ENCODE data around the gene LENG9.
"Not testable (repeated sequence)": the region's sequence is repeated elsewhere in the genome, so short reads cannot be mapped to it uniquely, and the experiment has no call there.

The LENG9 gene

DNA sequence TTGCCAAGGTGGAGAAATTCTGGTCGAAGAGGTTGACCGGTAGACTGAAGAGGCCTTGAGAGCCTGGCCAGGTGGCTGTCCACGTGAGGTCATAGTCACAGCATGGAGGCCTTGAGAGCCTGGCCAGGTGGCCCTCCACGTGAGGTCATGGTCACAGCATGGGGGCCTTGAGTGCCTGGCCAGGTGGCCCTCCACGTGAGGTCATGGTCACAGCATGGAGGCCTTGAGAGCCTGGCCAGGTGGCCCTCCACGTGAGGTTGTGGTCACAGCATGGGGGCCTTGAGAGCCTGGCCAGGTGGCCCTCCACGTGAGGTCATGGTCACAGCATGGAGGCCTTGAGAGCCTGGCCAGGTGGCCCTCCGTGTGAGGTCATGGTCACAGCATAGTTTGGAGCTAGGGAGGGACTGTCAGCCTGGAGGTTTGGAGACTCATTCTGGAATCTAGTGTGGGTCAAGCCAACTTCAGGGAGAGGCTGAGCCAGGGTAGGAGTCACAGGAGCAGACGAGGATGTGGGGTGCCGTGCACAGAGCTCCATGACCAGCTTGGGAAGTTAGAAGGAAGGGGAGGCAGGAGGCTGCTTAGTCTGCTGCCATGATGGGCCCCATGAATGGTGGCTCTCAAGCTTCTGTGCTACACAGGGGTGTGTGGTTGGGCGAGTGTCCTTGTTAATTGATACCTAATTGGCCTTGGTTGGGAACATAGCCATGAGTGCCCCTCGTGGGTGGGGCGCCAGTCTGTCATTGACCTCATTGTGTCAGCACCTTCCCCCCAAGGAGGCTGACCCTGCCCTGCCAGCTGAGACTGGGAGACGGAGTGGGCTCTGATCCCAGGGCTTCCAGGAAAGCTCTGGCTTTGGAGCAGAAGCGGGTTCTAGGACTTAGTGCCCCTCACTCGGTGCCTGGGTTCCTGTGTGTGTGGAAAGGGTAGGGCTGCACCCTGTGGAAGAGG lies 4.0 kb downstream of the LENG9 start:
- DNase-seq (ENCODE audit: low read depth): no peak

DNA sequence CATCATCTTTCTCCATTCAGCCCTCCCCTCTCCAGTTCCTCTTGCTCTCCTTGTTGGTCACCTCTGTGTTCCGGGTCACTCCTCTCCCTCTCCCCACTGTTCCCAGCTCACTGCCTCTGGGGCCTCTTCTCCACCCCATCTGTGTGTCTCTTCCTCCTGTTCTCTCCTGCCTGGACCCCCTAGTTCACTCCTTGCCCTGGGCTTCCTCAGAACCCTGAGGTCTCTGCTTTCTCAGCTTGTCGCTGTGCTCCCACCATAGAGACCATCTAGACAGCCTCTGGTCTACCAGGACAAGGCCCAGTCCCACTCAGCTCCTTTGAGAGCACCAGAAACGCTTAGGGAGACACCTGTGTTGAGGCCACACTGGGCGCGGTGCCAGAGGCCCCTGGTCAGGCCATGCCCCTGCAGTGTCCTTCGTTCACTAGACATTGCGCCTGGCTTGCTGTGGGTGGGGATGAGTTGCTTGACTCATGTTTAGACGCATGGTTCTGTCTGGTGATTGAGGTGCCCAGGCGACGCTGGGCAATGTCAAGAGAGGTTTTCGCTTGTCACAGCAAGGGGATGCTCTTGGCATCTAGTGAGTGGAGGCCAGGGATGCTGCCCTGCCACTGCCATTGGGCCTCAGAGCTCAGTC lies 4.8 kb downstream of the LENG9 start:
- no peak for DNase-seq (ENCODE audit: low read depth)

DNA sequence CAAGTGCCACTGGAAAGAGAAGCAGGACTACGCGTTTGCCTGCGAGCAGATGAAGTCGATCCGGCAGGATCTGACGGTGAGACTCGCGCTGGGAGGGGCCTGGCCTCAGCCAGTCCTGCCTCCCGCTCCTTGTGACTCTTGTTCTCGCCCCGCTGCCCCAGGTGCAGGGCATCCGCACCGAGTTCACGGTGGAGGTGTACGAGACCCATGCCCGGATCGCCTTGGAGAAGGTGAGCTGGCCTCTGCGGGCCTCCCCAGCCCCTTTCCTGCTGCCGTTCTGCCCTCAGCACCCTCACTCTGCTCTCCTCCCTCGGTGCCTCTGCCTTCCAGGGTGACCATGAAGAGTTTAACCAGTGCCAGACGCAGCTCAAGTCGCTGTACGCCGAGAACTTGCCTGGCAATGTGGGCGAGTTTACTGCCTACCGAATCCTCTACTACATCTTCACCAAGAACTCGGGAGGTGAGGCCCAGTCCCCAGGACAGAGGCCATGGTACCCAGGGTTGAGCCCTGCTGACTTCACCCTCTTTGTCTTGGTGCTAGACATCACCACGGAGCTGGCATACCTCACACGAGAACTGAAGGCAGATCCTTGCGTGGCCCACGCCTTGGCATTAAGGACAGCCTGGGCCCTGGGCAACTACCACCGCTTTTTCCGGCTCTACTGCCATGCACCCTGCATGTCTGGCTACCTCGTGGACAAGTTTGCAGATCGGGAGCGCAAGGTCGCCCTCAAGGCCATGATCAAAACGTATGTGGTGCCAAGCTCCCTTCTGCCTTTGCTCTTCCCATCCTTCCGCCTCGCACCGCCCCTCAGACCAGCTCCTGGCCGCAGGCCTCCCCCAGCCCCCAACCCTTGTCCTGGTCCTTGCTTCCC lies 5.6 kb downstream of the LENG9 start:
- DNase-seq (ENCODE audit: low read depth): no peak

DNA sequence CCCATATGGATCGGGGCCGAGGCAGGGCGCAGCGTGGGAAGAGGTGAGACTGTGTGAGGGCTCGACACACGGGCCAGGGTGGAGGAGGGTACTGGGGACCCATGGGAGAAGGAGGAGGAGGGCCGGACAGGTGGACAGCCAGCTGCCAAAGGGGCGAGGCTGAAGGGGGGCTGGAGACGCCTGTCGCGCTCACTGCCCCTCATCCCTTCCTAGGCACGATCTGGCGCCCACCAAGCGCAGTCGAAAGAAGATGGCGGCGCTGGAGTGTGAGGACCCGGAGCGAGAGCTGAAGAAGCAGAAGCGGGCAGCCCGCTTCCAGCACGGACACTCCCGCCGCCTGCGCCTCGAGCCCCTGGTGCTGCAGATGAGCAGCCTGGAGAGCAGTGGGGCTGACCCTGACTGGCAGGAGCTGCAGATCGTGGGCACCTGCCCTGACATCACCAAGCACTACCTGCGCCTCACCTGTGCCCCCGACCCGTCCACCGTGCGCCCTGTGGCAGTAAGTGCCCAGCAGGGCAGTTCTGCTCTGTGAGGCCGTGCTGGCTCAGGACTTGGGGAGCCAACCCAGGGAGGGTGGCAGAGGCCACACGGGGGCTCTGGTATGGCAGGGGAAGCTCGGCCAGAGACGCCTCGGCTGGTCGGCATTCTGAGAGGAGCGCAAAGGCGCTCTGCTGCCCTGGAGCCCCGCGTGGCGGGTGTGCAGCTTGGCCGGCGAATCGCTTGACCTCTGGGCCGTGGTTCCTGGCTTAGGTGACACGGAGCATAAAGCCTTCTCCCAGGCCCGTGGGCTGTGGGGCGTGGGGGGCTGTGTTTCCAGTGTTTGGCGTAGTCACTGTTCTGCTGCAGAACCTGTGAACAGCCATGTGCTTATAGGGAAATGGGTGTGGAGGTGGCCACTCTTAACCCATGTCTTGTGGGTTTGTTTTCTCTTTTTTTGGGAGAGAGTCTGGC lies 6.9 kb downstream of the LENG9 start:
- no peak for DNase-seq (ENCODE audit: low read depth)

DNA sequence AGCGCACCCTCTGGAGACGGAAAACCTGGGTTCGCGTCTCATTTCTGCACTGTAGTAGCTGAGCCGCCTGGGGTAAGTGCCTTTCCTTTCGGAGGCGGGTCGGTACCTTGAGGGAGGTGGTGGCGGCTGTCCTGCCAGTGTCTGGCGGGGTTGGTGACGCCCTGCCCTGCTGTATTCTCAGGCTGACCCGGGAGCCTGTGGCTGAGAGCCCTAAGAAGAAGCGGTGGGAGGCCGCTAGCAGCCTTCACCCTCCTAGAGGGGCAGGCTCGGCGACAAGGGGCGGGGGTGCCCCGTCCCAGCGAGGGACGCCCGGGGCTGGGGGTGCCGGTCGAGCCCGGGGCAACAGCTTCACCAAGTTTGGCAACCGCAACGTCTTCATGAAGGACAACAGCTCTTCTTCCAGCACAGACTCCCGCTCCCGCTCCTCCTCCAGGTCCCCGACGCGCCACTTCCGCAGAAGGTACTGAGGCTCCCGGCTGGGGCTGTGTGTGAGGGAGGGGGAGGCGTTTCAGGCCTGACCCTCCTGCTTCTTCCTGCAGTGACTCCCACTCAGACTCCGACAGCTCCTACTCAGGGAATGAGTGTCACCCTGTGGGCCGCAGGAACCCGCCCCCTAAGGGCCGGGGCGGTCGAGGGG lies 7.7 kb downstream of the LENG9 start:
- no peak for DNase-seq (ENCODE audit: low read depth)

DNA sequence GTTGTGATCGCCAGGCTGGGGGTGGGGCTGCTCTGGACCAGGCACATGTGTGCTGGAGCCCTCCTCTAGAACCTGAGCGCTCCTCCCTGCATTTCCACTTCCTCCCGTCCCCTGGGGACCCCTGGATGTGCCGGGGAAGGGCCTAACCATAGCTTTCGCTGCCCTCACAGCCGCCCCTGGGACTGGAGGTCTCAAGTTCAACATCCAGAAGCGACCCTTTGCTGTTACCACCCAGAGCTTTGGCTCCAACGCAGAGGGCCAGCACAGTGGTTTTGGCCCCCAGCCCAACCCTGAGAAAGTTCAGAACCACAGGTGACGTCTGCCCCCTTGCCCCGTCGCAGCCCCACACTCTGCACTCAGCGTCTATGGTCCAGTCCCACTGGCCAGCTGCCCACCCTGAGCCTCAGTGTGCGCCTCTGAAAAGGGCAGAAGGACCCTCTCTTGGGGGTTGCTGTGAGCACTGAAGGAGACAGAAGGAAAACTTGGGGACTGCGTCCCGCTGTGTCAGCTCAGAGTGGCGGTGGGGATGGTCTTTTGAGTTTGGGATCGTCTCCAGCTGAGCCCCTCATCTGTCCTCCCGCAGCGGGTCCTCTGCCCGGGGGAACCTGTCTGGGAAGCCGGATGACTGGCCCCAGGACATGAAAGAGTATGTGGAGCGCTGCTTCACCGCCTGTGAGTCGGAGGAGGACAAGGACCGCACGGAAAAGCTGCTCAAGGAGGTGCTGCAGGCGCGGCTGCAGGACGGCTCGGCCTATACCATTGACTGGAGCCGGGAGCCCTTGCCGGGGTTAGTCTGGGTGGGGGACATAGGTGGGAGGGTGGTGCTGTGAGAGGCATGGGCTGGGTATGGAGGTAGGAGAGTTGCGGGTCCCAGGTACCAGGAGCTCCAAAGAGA lies 8.6 kb downstream of the LENG9 start:
- no peak for DNase-seq (ENCODE audit: low read depth)

DNA sequence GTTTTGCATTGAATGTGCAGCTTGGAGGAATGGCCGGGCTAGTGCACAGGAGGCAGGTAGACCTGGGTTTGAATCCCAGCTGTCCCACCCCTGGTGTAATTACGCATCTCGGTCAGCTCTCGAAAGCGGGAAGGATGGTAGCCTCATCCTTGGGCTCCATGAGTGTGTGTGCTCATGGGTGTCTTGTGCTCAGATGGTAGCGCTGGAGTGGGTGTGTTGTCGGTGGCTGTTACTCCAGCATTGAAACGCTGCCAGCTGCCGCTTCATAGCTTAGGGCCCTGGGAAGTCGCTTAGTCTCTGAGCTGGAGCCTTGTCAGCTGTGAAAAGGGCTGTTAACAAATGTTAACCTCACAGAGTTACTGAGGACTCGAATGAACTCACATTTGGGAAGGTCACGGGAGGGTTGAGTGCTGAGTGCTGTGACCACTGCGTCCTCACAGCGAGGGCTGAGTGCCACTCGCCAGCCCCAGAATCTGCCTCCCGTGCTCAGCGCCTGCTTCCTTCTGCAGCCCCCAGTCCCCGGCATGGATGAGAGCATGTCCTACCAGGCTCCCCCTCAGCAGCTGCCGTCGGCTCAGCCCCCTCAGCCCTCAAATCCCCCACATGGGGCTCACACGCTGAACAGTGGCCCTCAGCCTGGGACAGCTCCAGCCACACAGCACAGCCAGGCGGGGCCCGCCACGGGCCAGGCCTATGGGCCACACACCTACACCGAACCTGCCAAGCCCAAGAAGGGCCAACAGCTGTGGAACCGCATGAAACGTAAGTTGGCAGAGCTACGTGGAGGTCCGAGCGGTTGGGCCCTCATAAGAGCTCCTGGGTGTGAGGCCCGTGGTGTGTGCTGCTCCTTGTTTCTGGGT lies 9.4 kb downstream of the LENG9 start:
- DNase-seq (ENCODE audit: low read depth): no peak

DNA sequence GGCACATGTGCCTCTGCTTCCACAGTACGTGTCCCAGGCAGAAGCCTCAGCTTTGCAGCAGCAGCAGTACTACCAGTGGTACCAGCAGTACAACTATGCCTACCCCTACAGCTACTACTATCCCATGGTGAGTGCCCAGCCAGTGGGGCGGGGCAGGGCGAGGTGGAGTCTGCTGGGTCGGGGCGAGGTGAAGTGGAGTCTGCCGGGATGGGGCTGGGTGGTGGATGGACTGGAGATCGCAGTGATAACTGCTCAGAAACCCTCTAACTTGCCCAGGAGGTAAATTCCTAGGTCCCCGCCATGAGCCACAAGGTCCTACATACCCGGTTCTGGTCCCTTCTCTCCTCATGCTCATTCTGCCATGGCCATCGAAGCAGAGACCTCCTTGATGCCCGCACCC lies 11.0 kb downstream of the LENG9 start:
- no peak for DNase-seq (ENCODE audit: low read depth)

DNA sequence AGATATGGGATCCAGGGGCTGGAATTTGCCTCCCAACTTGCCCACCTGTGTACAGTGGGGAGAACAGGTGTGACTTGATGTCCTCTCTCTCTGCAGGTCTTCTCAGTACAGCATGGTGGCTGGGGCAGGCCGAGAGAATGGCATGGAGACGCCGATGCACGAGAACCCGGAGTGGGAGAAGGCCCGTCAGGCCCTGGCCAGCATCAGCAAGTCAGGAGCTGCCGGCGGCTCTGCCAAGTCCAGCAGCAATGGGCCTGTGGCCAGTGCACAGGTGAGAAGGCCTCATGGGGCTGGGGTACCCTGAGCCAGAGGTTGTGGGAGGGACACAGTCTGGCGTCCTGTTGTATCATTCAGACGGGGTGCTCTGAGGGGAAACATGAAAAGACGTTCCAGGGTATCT lies 11.6 kb downstream of the LENG9 start:
- no peak for DNase-seq (ENCODE audit: low read depth)

DNA sequence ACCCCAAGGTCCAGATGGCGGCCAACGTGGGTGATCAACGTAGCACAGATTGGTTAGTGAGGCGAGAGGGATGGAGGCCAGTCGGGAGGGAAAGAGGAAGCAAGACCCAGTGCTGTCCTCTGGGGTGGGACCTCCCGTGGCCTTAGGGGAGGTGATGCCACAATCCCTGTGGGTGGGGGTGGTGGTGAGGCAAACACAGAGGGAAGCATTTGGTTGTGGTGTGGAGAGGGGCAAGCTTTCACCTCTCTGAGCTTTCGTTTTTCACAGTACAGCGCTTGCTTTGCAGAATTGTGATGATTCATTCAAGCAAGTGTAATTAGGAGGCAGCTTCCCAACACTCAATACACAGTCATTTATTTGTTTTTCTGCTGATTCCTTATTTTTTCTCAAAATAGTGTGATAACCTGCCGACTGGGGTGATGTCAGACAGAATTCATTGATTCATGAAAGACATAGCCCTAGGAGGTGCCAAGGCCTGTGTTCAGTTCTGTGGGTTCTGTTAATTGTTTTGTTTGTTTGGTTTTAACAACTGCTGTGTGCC lies 12.2 kb downstream of the LENG9 start:
- DNase-seq (ENCODE audit: low read depth): no peak

DNA sequence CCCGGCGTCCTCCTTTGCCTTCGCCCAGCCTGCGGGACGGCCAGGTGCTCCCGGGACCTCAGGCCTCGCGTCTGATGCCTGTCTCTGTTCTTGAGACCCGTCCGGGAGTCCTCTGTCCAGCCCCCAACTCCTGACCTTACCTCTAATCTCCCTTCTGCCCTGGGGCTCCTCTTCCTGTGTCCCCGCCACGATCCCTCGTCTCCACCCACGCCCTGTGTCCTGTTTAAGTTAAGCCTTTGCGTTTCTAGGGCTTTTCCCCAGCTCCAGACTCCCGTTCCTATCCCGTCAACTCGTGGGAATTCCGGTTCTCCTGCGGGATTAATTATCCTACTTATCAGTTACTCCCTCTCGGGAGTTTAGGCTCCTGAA lies 13.9 kb downstream of the LENG9 start:
- no peak for DNase-seq (ENCODE audit: low read depth)

DNA sequence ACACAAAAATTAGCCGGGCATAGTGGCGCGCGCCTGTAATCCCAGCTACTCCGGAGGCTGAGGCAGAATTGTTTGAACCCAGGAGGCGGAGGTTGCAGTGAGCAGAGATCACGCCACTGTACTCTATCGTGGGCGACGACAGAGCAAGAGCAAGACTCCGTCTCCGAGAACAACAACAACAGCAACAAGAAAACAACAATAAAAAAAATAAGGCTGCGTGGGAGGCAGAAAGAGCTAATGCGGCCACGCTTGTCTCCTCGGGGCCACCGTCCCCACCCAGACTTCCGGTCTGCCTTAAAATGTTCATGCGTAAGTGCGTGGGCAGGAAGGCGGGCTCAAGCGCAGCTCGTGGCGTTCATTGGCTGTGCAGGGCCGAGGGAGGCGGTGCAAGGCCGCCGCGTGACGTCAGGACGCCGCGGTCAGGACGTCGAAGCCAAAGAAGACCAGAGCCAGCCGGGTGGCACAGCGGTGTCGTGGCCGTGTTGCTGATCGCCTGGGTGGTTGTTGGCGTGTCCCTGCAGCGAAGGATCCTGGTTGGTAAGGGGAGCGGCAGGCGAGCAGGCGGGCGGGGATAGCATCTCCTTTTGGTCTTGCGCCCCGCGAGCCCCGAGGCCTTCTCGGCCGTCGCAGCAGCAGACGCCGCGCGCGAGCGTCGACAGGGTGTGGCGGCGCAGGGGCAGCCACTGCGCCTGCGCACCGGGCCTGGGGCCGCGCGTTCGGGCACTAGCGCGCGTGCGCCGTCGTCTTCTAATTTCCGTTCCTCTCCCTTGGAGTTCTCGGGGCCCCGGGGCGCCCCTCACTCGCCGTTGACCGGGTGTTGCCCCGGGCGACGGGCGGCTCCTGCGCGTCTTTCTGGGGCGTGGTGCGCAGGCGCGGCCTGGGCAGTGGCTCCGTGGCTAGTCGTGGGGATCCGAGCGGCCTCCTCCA lies 14.5 kb downstream of the LENG9 start, which contains the start of gene LENG8:
LENG8 (plus strand) TSS at position 426 of the 927 bp plus-strand sequence. CDS start 2,146 bp downstream, outside the sequence.
- peak; percentile 96 for DNase-seq (ENCODE audit: low read depth)

DNA sequence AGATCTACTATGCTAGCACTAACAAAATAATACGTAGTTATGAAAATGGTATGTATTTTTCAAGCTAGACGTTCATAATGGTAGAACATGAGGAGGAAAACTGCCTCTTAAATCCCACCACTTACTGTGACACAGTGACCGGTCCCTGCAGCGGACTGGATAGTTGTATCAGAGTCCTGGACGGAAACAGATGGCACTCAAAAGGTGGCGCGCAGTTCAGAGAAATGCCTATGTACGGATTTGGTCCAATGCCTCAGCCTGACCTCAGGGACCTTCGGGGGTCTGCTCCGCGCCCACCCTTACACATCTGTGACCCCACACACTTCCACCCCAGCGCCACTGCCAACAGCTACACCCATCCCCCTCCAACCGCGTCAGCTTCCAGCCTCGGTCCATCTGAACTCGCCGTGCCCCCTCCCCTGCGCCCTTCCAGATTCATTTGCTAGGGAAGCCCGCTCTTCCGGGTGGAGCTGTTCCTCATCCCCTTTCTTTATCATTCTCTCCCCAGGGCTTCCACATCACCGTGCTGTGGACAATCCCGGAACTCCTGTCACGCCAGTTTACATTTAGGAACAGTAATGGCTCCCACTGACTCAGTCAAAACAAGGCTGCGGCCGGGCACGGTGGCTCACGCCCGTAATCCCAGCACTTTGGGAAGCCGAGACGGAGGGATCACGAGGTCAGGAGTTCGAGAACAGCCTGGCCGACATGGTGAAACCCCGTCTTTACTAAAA lies 15.4 kb downstream of the LENG9 start:
- no peak for DNase-seq (ENCODE audit: low read depth)

DNA sequence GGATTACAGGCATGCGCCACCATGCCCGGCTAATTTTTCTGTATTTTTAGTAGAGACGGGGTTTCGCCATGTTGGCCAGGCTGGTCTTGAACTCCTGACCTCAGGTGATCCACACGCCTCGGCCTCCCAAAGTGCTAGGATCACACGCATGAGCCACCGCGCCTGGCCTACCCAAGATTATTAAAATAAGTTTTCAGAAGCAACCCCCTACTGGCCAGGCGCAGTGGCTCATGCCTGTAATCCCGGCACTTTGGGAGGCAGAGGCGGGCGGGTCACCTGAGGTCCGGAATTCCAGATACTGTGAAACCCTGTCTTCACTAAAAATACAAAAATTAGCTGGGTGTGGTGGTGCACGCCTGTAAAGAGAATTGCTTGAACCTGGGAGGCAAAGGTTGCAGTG lies 17.2 kb downstream of the LENG9 start:
- DNase-seq (ENCODE audit: low read depth): not testable (repeated sequence)

DNA sequence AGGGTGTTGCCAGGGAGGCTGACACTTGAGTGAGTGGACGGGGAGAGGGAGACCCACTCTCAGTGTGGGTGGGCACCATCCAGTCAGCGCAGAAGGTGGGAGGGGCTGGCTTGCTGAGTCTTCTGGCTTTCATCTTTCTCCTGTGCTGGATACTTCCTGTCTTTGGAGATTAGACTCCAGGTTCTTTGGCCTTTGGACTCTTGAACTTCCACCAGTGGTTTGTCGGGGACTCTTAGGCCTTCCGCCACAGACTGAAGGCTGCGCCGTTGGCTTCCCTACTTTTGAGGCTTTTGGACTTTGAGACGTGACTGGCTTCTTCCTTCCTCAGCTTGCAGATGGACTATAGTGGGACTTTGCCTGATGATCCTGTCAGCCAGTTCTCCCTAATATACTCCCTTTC lies 18.8 kb downstream of the LENG9 start:
- DNase-seq (ENCODE audit: low read depth): no peak

DNA sequence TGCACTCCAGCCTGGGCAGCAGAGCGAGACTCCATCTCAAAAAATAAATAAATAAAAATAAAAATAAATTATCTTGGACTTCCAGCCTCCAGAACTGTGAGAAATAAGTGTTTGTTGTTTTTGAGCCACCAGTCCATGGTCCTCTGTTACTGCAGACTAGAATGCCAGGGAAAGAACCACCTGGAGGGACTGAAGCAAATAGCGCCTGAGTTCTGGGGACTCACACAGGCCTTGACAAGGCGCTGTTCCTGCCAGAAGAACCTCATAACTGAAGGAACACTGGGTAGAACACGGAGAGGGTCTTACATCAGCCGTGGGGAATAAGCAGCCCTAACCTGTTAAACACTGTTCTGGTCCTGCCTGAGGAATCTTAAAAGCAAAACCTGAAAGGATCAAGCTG lies 22.9 kb downstream of the LENG9 start:
- no peak for DNase-seq (ENCODE audit: low read depth)
